ENCODE data around the gene HDAC7.
A peak's percentile ranks its signal among the peaks of the same experiment; 100 is the strongest.

HDAC7 gene

DNA sequence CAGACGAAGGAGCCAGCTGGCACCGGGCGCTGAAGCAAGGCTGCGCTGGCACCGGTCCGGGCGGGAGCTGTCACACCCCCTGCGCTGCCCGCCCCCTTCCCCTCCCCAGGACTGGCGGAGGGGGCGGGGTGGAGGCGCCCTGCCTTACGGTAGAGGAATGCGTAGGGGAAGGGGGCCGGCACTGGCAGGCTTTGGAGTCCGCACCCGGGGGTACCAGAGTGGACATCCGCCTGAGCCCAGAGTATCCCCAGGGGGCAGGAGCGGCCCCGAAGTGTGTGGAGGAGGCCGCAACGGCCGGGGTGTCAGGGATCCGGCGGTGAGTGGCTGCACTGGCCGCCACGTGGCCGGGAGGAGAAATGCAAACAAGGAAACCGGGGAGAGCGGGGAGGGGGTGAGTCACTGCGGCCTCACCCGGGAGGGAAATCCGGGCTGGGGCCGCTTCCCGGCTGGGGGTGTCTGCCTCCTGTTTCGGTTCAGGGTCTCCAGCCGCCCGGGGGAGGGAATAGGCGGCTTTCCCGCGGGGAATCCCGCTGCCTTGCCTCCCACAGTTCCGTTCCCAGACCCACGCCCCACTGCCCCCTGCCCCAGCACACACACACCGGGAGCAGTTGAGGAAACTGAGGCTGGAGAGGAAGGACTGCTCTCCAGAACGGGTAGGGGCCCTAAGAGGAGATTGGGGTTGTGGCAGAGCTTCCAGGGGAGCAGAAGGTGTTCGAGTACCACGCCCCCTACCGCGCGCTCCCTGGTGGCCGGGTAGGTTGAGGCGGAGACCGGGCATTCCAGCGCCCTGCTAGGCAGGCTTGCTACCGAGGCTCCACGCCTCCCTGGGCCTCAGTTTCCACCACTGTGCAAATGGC lies 60.6 kb downstream of the HDAC7 start, which contains the start of gene RAPGEF3:
Gene RAPGEF3 (minus strand): TSS at position 47 of the 857 bp plus-strand sequence. CDS start 324 bp downstream, outside the sequence.
- peak; percentile 68 for DNase-seq (ENCODE audit: low spot score)

DNA sequence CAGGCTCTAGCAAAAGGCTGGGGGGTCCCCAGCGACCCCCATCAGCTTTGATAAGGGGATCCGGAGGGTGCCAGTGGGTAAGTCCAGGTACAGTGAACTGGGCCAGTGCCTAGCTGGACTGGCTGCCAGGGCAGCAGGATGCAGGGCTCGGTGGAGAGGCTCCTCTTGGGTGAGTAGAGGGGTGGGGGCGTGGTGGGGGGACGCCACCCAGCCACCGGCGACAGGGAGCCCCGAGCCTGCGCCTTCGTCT lies 61.2 kb downstream of the HDAC7 start:
- no peak for DNase-seq (ENCODE audit: low spot score)

GRCh38 chr12:47757840-47758583 lies 61.7 kb downstream of the HDAC7 start:
- DNase-seq (ENCODE audit: low spot score), result no peak

- no peak for DNase-seq (ENCODE audit: low spot score)
Observed at GRCh38 chr12:47757364-47757839, 62.3 kb downstream of the HDAC7 start.

- no peak for DNase-seq (ENCODE audit: low spot score)
Observed at GRCh38 chr12:47755655-47756562, 63.8 kb downstream of the HDAC7 start.

- DNase-seq (ENCODE audit: low spot score), result no peak
Observed at GRCh38 chr12:47754881-47755280, 64.8 kb downstream of the HDAC7 start.

DNA sequence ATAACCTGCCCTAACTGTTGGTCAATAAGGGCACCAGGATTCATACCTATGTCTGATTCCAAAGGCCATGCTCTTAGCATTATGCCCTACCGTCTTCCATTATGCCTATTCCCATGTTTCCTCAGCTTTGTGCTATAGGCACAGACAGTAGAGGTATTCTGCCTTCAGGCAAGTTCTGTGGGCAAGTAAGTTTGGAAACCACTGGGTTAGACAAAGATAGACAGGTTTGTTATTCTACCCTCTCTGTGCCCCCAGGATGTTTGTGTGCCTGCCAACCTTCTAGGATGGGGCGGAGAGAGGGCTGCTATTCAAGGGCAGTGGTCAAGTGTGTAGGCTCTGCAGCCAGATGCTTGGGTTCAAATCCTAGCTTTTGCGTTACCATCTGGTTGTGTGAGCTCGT lies 65.6 kb downstream of the HDAC7 start:
- DNase-seq (ENCODE audit: low spot score), result no peak

DNA sequence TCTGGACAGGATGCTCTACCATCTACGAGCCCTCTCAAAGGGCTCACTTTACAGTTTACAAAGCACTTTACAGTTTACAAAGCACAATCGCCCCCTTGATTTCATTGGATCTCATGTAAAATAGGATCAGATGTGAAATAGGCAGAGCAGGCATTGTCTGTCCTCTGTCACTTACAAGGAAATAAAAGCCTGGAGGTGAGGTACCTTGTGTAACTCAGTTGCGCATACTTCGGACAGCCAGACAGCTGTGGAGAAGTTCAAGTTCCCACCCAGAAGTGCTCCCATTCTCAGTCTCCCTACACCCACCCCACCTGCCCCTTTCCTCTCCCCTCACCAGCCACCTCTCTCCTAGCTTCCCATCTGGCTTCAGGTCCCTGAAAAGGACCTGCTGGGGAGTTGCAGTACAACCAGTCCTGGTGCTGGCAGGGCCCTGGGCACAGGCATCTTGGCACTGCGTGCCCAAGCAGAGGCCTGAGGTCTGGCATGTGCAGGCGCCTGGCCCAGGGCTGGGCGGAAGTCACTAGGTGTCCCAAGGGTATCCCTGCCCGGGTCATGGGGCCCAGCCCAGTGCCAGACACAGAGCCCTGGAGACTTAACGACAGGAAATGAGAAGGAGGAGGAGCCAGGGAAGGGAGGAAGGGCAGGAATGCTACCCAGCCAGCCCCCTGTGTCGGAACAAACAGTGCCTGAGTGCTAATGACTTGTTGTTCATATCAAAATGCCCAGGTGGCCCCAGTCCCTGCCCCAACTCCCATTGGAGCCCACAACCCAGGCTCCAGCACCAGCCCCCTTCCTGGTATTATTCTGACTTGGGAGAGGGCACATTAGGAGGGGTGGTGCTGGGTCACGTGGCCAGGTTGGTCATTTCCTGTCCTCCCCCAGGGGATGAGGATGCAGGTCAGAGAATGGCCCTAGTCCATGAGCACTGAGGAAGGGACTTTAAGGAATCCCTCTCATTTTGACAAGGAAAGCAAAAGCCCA lies 66.4 kb downstream of the HDAC7 start:
- no peak for DNase-seq (ENCODE audit: low spot score)

DNA sequence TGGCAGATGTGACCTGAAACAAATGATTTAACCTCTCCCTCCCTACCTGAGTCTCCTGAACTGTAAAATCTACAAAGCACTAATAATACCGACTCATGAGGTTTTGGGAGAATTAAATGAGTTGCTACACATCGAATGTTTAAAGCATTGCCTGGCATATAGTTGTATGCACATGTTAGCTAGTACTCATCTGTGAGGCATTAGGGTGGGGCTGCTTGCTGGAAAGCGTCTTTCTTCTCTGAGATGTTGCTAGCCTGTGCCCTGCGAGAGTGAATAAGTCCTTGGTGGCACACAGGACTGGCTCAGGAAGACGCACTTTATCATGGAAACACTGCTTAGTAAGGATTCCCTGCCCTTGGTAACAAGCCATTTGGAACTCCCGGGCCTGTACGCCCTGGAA lies 67.2 kb downstream of the HDAC7 start:
- no peak for DNase-seq (ENCODE audit: low spot score)

GRCh38 chr12:47752121-47752520 lies 67.6 kb downstream of the HDAC7 start:
- no peak for DNase-seq (ENCODE audit: low spot score)

DNA sequence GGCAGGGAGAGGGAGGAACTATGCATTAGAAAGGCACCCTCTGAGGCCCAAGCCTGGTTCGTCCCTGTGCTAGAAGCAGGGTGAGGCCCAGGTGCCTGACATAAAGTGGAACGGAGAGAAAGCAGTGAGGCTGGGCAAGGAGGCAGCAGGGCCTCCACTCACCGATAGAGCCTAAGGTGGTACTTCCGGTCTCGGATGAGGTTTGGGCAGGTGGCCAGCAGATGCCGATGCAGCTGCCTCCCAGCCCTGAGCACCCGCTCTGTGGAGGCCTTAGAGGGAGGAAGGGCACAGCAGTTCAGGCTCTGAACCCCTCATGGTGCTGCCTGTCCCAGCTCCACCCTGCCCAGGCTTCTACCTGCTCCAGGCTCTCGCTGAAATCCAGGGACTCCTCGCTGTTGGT lies 68.1 kb downstream of the HDAC7 start:
- DNase-seq (ENCODE audit: low spot score), result no peak

GRCh38 chr12:47750916-47751470 lies 68.7 kb downstream of the HDAC7 start:
- DNase-seq (ENCODE audit: low spot score), result no peak

GRCh38 chr12:47750229-47750798 lies 69.4 kb downstream of the HDAC7 start:
- DNase-seq (ENCODE audit: low spot score), result no peak

- DNase-seq (ENCODE audit: low spot score), result no peak
Observed at GRCh38 chr12:47748899-47749298, 70.8 kb downstream of the HDAC7 start.

- no peak for DNase-seq (ENCODE audit: low spot score)
Observed at GRCh38 chr12:47748507-47748828, 71.2 kb downstream of the HDAC7 start.

DNA sequence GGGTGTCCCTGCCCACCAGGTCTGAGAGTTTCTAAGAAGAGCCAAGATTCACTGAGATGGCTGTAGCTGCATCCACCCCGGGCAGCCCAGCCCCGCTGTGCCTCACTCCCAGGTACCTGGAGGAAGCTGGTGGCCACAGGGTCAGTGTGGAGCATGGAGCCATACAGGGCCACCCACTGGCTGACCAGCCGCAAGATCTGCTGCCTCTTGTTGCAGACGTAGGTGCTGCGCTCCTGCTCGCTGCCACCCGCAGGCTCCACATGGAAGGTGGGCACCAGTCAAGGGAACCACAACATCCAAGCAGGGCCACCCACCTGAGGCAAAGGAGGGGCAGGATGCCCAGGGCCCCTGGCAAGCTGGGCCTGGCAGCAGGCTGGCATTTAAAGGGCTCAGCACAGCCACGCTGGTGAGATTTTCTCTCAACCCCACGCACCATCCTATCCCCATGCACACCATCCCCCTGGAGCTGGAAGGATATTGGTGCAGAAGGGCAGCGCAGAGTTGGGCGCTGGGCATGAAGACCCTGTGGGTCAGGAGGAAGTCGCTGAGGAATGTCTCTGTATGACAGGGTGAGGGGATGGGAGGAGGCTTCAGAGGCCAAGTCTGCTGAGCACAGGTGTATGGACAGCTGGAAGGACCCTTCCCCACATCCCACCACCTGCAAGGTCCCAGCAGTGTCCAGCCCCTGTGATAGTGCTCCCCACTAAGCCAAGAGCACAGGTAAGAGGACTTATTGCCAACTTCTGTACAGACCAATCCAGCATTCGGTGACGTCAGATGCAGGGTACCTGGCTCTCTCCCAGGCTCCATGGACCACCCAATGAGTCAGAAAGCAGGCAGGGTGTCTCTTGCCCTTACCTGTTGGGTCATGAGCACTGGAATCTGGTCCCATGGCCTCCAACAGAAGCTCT lies 71.9 kb downstream of the HDAC7 start:
- DNase-seq (ENCODE audit: low spot score), result no peak

GRCh38 chr12:47747126-47747525 lies 72.6 kb downstream of the HDAC7 start:
- DNase-seq (ENCODE audit: low spot score), result no peak

DNA sequence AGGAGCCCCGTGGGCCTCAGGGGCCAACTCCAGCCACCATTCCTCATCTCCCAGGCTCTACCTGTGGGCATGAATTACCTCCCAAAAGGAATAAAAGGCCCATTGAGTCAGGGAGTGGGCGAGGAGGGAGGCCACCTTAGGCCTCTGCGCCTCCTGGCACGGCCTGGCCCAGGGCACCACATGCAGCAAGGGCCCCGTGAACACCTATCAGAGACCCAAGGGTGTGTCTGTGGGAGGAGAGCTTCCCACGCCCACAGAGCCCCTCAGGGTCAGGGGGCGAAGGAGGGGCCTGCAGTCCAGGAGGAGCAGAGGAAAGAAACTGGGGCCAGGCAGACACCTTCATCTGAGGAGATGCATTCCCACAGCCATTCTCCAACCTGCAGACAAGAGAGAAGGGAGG lies 73.2 kb downstream of the HDAC7 start:
- no peak for DNase-seq (ENCODE audit: low spot score)

DNA sequence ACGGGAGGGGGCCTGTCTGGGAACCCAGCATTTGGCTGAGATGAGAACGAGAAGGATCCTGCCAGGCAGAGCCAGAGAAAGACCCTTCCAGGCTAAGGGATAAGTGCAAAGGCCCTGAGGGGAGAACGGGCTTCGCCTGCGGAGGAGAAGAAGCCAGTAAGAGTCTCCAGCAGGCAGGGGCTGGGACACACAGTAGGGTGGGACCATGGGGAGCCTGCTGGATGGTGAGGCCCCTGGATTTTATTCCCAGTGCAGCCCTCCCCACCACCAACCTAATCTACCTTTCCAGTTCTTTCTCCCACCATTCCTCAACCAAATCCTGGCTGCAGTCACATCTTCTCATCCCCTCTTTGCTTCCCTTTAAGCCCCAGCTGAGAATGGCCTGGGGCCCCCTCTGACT lies 73.6 kb downstream of the HDAC7 start:
- DNase-seq (ENCODE audit: low spot score), result no peak
